Urothelium cell line (cell line): ENCODE measurements around the gene IL16.

ENCODE experiments used
- DNase-seq: peaks from one replicate; pipeline ENCODE4 v3.0.0; 2011; ENCODE audit warnings: low spot score, mixed read lengths
- FAIRE-seq: peaks from 2 replicates; lab custom pipeline; 2011; peaks lifted over from hg19 to GRCh38; lab: Jason Lieb, UNC

IL16 gene

DNA sequence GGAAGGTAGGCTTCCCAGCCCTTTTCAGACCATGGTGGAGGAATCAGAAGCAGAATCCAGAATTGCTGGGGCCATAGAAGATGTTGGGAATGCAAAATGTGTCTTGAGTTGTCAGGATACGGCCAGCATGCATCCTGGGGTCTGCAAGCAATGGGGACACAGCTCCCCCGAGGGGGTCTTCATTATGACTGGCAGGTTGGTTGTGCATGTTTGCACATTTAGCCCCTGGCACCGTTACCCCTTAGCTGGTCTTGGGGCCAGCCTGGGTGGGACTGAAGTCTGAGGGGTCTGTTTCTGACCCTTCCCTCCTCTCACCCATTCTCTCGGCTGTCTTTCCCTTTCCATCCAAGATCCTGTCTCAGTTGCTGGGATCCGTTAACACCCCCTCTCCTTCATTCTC is 76.5 kb downstream of the IL16 start:
- FAIRE-seq = no peak
- DNase-seq = no peak

- DNase-seq (no peak), FAIRE-seq (no peak)
Observed at GRCh38 chr15:81273855-81274254, 77.2 kb downstream of the IL16 start.

DNA sequence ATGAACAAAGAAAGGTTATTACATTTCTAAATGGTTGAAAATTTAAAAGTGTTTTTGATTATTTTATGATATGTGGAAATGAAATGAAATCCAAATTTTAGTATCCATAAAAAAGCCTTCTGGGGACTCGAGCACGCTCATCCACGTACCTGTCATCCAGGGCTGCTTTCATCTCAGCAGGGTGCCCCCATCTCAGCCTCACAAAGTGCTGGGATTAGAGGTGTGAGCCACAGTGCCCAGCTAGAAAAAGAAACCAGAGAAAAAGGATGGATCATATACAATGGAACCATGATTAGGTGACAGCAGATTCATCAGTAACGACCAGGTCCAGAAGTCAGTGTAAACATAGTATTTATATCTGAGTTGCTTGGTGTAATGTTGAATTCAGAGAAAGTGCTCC is 77.6 kb downstream of the IL16 start:
- no peak for FAIRE-seq

DNA sequence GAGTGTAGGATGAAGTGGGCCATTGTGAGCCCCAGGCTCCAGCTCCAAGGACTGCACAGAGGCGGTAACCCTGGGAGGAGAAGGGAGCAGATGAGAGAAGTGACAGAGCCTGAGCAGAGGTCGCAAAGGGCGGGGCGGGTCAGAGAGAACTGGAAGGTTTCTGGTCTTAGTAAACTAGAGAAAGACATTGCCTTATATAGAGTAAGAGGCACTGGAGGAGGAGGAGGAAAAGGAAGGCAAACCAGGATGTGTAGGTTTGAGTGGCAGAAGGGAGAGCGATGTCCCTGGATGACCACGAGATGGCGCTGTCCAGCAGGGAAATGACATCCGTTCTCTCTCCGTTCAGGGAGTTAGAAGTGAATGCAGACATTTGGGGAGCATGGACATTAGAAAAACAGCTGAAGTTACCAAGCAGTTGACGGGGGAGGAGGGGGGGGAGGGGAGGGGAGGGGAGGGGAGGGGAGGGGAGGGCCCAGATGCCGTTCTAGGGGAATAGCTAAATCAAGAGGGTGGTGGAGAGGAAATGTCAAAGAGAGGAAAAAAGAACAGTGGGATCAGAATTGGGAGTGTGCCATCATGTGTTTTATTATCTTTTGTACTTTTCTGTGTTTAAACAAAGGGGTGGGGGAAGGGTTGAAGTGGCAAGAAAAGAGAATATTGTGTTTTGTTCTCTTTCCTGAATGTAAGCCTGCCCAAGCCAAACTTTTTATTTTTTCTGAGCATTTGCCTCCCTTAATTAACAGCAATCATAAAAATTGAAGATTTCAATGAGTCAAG is 78.4 kb downstream of the IL16 start:
- DNase-seq (peak; percentile 80), FAIRE-seq (peak; percentile 94)

More for the DNA sequence above, 77.6 kb downstream of the IL16 start:
- DNase-seq = no peak

- FAIRE-seq = no peak
- no peak for DNase-seq
Observed at GRCh38 chr15:81275711-81276392, 79.2 kb downstream of the IL16 start.

DNA sequence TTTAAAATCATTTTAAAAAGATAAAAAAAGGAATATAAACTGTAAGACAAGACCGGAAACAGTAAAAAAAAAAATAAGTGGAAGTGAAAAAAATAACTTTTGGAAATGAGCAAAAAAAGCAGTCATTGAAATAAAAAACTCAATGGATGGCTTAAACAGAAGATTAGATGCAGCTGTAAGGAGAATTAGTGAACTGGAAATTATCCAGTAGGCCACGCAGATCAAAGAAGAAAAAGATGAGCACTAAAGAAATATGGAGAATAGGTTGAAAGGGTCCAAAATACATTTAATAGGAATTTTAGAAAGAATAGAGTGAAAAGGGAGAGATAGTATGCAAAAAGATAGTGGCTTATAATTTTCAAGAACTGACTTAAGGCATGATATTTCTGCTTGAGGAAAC is 80.3 kb downstream of the IL16 start:
- FAIRE-seq (no peak), DNase-seq (no peak)

GRCh38 chr15:81277851-81278250 is 81.2 kb downstream of the IL16 start:
- FAIRE-seq (no peak), DNase-seq (no peak)

DNA sequence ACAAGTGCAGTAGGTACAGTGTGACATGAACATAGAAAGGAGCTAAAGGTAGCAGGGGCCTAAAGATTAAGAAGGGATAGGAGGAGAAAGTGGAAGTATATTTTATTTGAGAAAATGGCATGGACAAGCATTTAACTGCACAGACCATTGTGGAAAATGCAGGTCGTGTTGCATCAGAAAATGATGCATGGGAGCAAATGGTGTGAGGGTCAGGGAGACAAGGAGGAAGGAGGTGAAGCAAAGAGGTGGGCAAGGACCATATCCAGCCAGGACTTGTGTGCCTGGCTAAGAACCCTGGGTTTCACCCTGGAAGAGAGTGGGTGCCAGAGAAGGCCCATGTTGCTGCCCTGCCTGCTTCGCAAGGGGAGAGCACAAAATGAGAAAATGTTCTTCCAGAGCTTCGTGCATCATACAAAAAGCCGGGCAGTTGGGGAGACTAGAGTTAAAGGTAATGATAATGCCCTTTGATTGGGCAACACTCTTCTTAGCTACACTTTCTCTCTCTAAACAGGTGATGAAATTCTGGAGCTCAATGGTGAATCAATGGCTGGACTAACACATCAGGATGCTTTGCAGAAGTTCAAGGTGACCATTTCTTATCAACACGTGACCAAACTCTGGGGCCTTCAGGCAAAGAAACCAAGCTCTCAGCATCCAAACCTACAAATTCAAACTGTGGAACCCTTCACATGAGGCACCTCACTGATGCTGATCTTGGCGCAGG is 81.8 kb downstream of the IL16 start:
- DNase-seq (no peak), FAIRE-seq (no peak)

GRCh38 chr15:81279621-81280485 is 83.2 kb downstream of the IL16 start:
- DNase-seq (no peak), FAIRE-seq (no peak)

DNA sequence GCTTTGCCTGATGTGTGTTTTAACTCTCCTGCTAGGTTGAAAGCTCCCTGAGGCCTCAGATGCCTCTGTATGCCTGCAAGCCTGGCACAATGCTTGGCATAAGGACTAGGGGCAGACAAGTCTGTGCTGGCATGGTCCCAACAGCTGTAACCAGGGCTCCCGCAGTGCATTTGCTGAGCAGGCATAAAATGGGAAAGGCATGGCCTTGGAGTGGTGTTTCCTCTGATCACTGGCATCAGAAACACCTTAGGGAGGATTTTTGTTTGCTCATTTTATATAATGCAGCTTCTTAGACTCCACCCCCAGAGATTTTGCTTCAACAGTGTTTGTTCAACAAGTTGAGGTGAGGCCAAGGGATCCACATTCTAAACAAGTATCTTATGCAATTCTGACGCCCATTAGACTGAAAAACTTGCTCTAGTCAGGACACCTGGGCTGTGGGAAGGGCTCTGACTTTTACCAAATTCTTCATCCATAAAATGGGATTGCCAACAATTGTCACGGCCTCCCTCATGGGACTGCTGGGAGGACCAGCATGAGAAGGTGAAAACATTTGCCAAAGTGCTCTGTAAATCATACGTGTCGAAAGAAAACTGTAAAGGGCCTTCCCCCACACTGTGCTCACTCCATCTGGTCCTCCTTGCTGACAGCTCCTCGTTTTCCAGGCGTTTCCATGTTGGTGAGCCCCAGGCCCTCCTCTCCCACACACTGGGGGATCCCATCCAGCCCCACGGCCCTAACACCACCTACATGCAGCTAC is 84.2 kb downstream of the IL16 start:
- FAIRE-seq (no peak), DNase-seq (no peak)

GRCh38 chr15:81281456-81281735 is 84.7 kb downstream of the IL16 start:
- DNase-seq = no peak
- FAIRE-seq = no peak

- no peak for FAIRE-seq
Observed at GRCh38 chr15:81281766-81282605, 85.3 kb downstream of the IL16 start.

DNA sequence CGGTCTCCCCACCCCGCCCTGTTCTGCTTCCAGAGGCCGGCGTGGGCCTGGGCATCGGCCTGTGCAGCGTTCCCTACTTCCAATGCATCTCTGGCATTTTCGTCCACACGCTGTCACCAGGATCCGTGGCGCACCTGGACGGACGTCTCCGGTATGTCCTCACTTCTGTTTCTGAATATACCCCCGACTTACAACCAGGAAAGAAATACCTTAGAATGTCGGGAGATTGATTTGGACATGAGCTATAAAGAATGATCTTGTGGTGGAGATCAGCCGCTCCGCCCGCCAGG is 85.9 kb downstream of the IL16 start:
- DNase-seq (no peak), FAIRE-seq (no peak)

More at GRCh38 chr15:81281766-81282605, 85.3 kb downstream of the IL16 start:
- DNase-seq = no peak

- FAIRE-seq = no peak
- no peak for DNase-seq
Observed at GRCh38 chr15:81282911-81283310, 86.2 kb downstream of the IL16 start.

- FAIRE-seq (no peak), DNase-seq (no peak)
Observed at GRCh38 chr15:81284256-81285031, 87.8 kb downstream of the IL16 start.

DNA sequence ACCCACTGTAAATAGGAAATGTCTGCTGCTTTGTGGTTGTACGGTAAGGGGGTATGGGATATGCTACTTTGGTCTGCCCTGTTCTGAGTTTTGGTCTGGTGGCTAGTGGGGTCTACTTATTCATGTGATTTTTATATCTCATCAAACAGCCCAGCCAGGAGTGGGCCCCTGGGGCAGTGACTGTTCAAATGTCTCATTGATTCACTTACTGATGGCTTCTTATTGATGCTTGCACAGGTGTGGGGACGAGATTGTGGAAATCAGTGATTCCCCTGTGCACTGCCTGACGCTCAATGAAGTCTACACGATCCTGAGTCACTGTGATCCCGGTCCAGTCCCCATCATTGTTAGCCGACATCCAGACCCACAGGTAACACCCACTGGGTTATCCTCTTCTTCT is 88.8 kb downstream of the IL16 start:
- DNase-seq (no peak), FAIRE-seq (no peak)

GRCh38 chr15:81286621-81287121 is 90.0 kb downstream of the IL16 start:
- no peak for FAIRE-seq

GRCh38 chr15:81288040-81288439 is 91.4 kb downstream of the IL16 start:
- no peak for DNase-seq
- no peak for FAIRE-seq

More at GRCh38 chr15:81286621-81287121, 90.0 kb downstream of the IL16 start:
- no peak for DNase-seq

- FAIRE-seq = no peak
- DNase-seq = no peak
Observed at GRCh38 chr15:81288616-81289015, 91.9 kb downstream of the IL16 start.
